Activated CD8-positive, alpha-beta T cell treated with anti-CD3 and anti-CD28 coated beads for 36 hours (primary cell): ENCODE measurements around the gene CFAP65. TPM values are rescaled to one million over a fixed set of nuclear protein-coding genes. Genes with fewer than 3 reads are reported as not detected.

Experiments
- ATAC-seq: fragments of 200-7000 bp; cut with Tn5 transposase; one replicate; pipeline ENCODE4 v1.10.0; 2021; ENCODE audit warnings: mild to moderate bottlenecking, moderate library complexity
- CTCF ChIA-PET: fragments of 350-600 bp; sonication (Branson Sonifier 250); formaldehyde crosslinking; loops from one replicate; lab custom pipeline; 2021; ENCODE audit warnings: antibody characterized with exemption; lab: Charles Lee
- POLR2A ChIA-PET: fragments of 350-600 bp; sonication (Branson Sonifier 250); formaldehyde crosslinking; loops from one replicate; lab custom pipeline; 2021; ENCODE audit warnings: antibody characterized with exemption; lab: Charles Lee
- DNase-seq: peaks from one replicate; pipeline ENCODE4 v3.0.0-alpha.2; 2020
- H3K27ac Mint-ChIP-seq: one replicate; pipeline ENCODE4 v1.8.0; 2021; ENCODE audit warnings: mild to moderate bottlenecking, mixed read lengths
- H3K27me3 Mint-ChIP-seq: one replicate; pipeline ENCODE4 v1.8.0; 2021; ENCODE audit warnings: mixed read lengths
- H3K36me3 Mint-ChIP-seq: one replicate; pipeline ENCODE4 v1.8.0; 2021; ENCODE audit warnings: low read depth, mixed read lengths
- H3K4me1 Mint-ChIP-seq: one replicate; pipeline ENCODE4 v1.8.0; 2021; ENCODE audit warnings: low read depth, mixed read lengths
- H3K4me3 Mint-ChIP-seq: one replicate; pipeline ENCODE4 v1.8.0; 2021; ENCODE audit warnings: mild to moderate bottlenecking, moderate library complexity, mixed read lengths
- H3K9me3 Mint-ChIP-seq: one replicate; pipeline ENCODE4 v1.8.0; 2021; ENCODE audit warnings: mixed read lengths
- CTCF ChIP-seq: fragments of 200-600 bp; IDR thresholded peaks from one replicate; pipeline ENCODE4 v1.8.0; 2022; ENCODE audit warnings: antibody characterized with exemption, mild to moderate bottlenecking
- intact Hi-C: fragments of 100-400 bp; cut with micrococcal nuclease; formaldehyde crosslinking; loops from one replicate; pipeline ENCODE4 v1.10.0; 2022
- total RNA-seq, 2 experiments: library from RNA; stranded (reverse); gene quantifications; one replicate each; pipeline ENCODE4 v1.2.3, GENCODE V29; 2021

The CFAP65 gene
- total RNA-seq, 2 experiments from 2014 or later: not detected

GRCh38 chr2:218995561-218995960 is 45.8 kb downstream of the CFAP65 start:
- DNase-seq (no peak), ATAC-seq (no peak)
- intact Hi-C loops: no loop called here
- Mint-ChIP-seq H3K9me3 (no peaks in the 10 kb centered on the region), H3K36me3 (no peaks in the 10 kb centered on the region), H3K4me3 (no peak overlapping the region), H3K4me1 (peaks cover 4% of the 10 kb centered on the region), H3K27me3 (peaks cover 75% of the 10 kb centered on the region), H3K27ac (no peak overlapping the region)
- ChIA-PET CTCF (interaction anchor here (0.6 to 6.6 kb wide), 36 partner anchors 9 to 516 kb away, joined by 3 to 128 read pairs (median 4); partner anchors contain the start of genes ABCB6, CDK5R2, FEV and IHH), POLR2A (interaction anchor here (0.8 to 2.1 kb wide), 3 partner anchors 13 to 205 kb away, joined by 3 to 6 read pairs (median 3); no protein-coding TSS in a partner anchor)
- no peak for TF ChIP-seq CTCF

- ChIA-PET POLR2A (interaction anchor here (1.0 to 1.2 kb wide), 2 partner anchors 13 to 155 kb away, joined by 3 to 4 read pairs; no protein-coding TSS in a partner anchor), CTCF (interaction anchor here (0.9 to 6.6 kb wide), 11 partner anchors 11 to 125 kb away, joined by 3 to 128 read pairs (median 9); partner anchors contain the start of genes CDK5R2 and FEV)
- H3K4me3 Mint-ChIP-seq: no peak within 1 kb of the TSS
- DNase-seq (no peak), ATAC-seq (no peak)
- peaks cover 4% of the 10 kb centered on the region for H3K4me1 Mint-ChIP-seq
- H3K9me3 Mint-ChIP-seq: no peaks in the 10 kb centered on the region
- no peak within 1 kb of the TSS for H3K27ac Mint-ChIP-seq
- no peak for TF ChIP-seq CTCF
- intact Hi-C loops: no loop called here
- H3K27me3 Mint-ChIP-seq: peaks cover 82% of the 10 kb centered on the region
- H3K36me3 Mint-ChIP-seq: no peaks in the 10 kb centered on the region
Measured at GRCh38 chr2:218993345-218994315, 47.7 kb downstream of the CFAP65 start, which contains the start of gene CRYBA2. CRYBA2 (minus strand) TSS chr2:218993422; CDS start chr2:218993176, 246 bp downstream.

GRCh38 chr2:218992703-218993344 is 48.5 kb downstream of the CFAP65 start:
- DNase-seq (no peak), ATAC-seq (no peak)
- H3K4me3 Mint-ChIP-seq: no peak overlapping the region
- H3K27ac Mint-ChIP-seq: no peak overlapping the region
- no peak for TF ChIP-seq CTCF
- ChIA-PET POLR2A (interaction anchor here (1.0 kb wide), 1 partner anchor 12 kb away, joined by 3 read pairs; no protein-coding TSS in a partner anchor), CTCF (interaction anchor here (1.7 to 6.6 kb wide), 3 partner anchors 11 to 126 kb away, joined by 3 to 128 read pairs (median 31); partner anchors contain the start of gene FEV)
- H3K36me3 Mint-ChIP-seq: no peaks in the 10 kb centered on the region
- intact Hi-C loops: no loop called here
- H3K9me3 Mint-ChIP-seq: no peaks in the 10 kb centered on the region
- H3K4me1 Mint-ChIP-seq: peaks cover 4% of the 10 kb centered on the region
- H3K27me3 Mint-ChIP-seq: peaks cover 79% of the 10 kb centered on the region

GRCh38 chr2:218992196-218992595 is 49.1 kb downstream of the CFAP65 start:
- H3K27me3 Mint-ChIP-seq: peaks cover 81% of the 10 kb centered on the region
- no peak overlapping the region for H3K4me3 Mint-ChIP-seq
- intact Hi-C loops: no loop called here
- no peak for DNase-seq
- peaks cover 4% of the 10 kb centered on the region for H3K4me1 Mint-ChIP-seq
- H3K36me3 Mint-ChIP-seq: no peaks in the 10 kb centered on the region
- ChIA-PET POLR2A (interaction anchor here (1.0 kb wide), 1 partner anchor 12 kb away, joined by 3 read pairs; no protein-coding TSS in a partner anchor), CTCF (interaction anchor here (1.4 to 6.6 kb wide), 3 partner anchors 10 to 38 kb away, joined by 4 to 128 read pairs (median 31); partner anchors contain the start of gene FEV)
- no peak overlapping the region for H3K27ac Mint-ChIP-seq
- no peak for ATAC-seq
- no peak for TF ChIP-seq CTCF
- no peaks in the 10 kb centered on the region for H3K9me3 Mint-ChIP-seq
